Sigmoid colon (tissue), 3 donors: ENCODE data around the gene MC3R.

Experiments
- CTCF ChIP-seq, 4 experiments: fragments of 450-650 bp in 3 of 4; fragments of 200-600 bp in 1 of 4; IDR thresholded peaks; one replicate each; pipeline ENCODE4 v1.5.1; 2016 to 2019; ENCODE audit warnings: antibody characterized with exemption in 4 of 4, mild to moderate bottlenecking in 3 of 4, moderate library complexity in 2 of 4
- POLR2A ChIP-seq, 2 donors: fragments of 450-650 bp; IDR thresholded peaks; one replicate each; pipeline ENCODE4 v1.6.1; 2016; ENCODE audit warnings: antibody characterized with exemption in 2 of 2, mild to moderate bottlenecking in 2 of 2, moderate library complexity in 2 of 2

DNA sequence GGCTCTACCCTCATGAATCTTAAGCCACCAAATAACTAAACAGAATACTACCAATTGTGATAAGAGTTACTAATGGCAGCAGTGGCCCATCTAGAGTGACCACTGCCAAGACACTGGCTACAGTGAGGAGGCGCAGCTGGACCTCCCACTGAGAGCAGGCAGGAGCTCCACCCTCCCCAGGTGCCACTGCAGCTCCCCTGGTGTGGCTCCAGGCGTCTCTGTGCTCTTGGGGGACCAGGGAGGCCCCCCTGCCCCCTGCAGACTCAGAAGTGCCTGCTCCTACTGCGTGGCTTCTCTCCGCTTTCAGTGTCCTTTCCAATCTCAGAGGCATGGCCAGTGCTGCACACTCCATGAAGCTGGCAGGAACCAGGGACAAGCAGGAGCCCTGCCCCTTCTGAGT is 23.4 kb downstream of the MC3R start:
- no peak for TF ChIP-seq POLR2A (IDR thresholded peaks at IDR 0.05)
- TF ChIP-seq CTCF (IDR thresholded peaks at IDR 0.05): no peak
